ENCODE results near the gene PITHD1.
"Not testable (repeated sequence)": the region's sequence is repeated elsewhere in the genome, so short reads cannot be mapped to it uniquely, and the experiment has no call there.

The PITHD1 gene

GRCh38 chr1:23774174-23774880 is 3.9 kb upstream of the PITHD1 start:
- no peak for DNase-seq

- no peak for DNase-seq
Measured at GRCh38 chr1:23776217-23776616, 2.0 kb upstream of the PITHD1 start.

DNA sequence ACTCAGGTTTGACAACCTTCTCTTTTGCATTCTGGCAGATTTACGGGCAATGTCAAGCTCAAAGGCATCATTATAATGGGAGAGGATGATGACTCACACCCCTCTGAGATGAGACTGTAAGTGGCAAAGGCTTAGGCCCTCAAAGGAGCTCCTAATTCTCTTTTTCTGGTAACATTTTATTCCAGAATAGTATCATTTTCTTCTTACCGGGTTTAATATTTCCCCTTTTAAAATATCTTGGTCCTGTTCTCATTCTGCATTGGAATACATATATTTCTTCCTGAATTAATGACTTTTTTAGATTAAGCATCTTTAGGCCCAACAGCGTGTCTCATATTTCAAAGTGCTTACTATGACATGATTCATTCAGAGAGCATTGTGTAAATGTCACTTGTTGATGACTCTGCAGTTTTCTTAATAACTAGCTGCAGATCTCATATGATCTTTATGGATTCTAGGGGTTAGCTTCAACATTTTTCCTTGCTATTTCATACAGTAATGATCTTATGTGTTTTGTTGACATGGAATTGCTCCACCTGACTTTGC is 1.7 kb downstream of the PITHD1 start:
- no peak for DNase-seq

- DNase-seq: not testable (repeated sequence)
Measured at GRCh38 chr1:23783141-23783540, 4.9 kb downstream of the PITHD1 start.

DNA sequence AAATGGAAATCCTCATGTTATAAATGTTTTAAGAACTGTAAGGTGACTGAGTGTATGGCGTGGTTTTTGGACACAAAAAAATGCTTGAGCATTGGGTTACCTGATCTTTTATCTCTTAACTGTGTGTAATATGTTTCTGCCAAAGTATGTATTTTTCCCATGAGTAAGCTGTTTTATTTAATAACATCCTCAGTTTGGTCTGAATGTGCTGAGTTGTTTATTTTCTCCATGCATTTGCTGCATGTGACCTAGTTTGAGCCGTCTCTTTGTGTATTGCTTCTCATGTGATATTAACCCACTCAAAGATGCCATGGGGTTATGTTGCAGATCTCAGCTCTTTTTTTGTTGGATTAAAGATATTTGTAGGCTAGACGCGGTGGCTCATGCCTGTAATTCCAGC is 6.6 kb downstream of the PITHD1 start:
- DNase-seq: no peak

- DNase-seq: no peak
Measured at GRCh38 chr1:23787701-23788100, 9.5 kb downstream of the PITHD1 start.

- no peak for DNase-seq
Measured at GRCh38 chr1:23788695-23789094, 10.5 kb downstream of the PITHD1 start.

DNA sequence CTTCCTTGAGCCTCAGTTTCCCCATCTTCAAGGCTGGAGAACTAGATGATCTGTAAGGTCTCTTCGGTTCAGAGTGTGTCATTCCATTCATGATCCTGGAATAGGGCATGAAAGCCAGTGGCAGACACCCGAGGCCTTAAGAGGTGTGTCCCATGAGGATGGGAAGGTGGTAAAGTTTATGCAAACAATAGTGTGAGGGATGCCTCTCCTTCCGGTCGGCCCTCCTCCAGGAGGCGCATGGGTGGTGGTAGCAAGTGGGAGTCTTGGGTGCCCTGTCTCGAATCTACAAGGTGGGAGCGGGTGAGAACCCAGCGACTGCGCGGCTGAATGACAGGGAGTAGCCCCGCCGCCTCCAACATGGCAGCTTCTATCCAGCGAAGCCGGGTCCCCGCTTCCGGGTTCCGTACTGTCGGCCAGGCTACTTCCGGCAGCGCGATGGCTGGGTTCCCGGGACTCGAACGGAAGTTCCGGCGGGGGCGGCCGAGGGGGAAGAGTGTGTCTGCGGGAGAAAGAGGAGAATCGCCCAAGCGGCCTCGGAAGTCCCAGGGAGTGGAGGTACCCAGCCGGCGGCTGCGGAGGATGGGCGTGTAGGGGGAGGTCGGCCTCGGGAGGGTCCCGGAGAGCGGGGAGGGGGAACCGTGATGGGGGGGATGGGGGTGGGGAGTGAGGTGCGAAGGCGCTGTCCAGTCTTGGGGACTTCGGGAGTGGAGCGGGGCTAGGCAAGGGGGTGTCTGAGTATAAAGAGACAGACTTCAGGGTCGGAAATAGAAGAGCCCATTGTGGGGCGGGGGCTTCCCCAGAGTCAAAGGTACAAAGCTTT is 12.7 kb downstream of the PITHD1 start, which contains the start of gene LYPLA2:
Gene LYPLA2, plus strand, starts transcription at position 450 of the 820 bp plus-strand sequence. CDS start 1,538 bp downstream, outside the sequence.
- DNase-seq: peak; percentile 78

GRCh38 chr1:23791516-23792047 is 13.4 kb downstream of the PITHD1 start:
- DNase-seq: no peak

DNA sequence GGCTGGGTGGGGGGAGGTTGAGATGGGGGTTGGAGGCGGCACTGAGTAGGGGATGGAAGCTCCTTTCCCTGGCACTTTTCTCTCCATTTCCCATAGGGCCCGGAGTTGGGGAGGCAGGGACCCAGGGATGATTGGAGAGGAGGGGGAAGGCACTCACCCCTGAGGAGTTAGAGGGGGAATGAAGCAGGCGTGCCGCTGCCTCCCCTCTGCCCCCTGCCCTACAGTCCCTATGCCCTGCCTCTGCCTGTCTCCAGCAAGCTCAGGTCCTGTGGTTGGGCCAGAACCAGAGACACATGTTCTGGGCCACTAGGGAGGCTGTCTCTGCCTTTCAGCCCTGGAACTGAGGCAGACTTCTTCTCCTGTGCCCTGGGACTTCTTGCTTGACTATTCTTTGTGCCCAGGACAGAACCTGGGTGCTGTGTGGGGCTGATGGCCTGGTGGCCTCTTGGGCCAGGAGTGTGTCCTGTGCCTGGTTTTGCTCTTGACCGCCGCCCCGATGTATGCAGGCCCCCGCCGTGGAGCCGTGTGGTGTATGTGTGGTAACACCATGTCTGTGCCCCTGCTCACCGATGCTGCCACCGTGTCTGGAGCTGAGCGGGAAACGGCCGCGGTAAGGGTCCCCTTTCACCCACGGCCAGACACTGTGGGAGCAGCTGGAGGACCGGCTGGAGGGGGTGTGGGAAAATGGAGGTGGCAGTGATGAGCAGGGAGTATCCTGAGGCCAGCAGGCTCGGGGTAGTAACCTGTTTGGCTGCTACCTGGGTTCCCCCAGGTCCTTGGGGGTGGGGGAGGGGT is 14.1 kb downstream of the PITHD1 start:
- DNase-seq: no peak

DNA sequence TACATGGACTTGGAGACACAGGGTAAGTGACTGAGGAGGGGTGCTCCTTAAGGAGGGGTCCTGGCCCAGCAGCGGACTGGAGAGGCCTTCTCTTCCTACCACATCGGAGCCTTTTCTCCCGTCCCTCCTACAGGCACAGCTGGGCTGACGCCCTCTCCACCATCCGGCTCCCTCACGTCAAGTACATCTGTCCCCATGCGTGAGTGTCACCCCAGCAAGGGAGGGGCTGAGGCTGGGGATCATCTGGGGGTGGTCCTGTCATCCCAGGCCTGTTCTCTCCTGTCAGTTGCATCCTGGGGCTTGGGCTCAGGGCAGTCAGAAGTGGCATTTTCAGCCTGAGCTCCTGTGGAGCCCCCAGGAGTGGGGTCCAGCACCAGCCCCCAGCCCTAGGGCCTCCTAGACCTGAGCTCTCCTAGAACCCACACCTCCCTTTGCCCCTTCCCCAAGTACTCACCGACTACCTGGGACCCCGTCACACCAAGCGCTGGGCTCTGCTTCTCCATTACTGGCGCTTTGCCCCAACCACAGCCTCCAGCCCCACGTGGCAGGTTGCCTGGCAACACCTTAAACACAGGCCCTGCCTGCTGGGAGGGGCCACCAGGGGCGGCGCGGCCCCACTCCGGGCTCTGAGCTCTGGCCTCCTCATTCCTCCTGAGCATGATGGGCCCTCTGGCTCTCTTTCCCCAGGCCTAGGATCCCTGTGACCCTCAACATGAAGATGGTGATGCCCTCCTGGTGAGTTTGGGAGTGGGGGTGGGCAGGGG is 15.0 kb downstream of the PITHD1 start:
- DNase-seq: no peak

- no peak for DNase-seq
Measured at GRCh38 chr1:23793861-23794731, 15.9 kb downstream of the PITHD1 start.

DNA sequence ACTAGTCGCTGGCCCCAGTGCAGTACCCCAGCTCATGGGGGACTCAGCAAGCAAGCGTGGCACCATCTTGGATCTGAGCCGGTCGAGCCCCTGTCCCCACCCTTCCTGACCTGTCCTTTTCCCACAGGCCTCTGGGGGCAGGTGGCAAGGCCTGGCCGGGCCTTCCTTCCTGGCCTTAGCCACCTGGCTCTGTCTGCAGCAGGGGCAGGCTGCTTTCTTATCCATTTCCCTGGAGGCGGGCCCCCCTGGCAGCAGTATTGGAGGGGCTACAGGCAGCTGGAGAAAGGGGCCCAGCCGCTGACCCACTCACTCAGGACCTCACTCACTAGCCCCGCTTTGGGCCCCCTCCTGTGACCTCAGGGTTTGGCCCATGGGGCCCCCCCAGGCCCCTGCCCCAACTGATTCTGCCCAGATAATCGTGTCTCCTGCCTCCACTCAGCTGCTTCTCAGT is 16.5 kb downstream of the PITHD1 start:
- not testable (repeated sequence) for DNase-seq

- no peak for DNase-seq
Measured at GRCh38 chr1:23795676-23796465, 17.7 kb downstream of the PITHD1 start.

DNA sequence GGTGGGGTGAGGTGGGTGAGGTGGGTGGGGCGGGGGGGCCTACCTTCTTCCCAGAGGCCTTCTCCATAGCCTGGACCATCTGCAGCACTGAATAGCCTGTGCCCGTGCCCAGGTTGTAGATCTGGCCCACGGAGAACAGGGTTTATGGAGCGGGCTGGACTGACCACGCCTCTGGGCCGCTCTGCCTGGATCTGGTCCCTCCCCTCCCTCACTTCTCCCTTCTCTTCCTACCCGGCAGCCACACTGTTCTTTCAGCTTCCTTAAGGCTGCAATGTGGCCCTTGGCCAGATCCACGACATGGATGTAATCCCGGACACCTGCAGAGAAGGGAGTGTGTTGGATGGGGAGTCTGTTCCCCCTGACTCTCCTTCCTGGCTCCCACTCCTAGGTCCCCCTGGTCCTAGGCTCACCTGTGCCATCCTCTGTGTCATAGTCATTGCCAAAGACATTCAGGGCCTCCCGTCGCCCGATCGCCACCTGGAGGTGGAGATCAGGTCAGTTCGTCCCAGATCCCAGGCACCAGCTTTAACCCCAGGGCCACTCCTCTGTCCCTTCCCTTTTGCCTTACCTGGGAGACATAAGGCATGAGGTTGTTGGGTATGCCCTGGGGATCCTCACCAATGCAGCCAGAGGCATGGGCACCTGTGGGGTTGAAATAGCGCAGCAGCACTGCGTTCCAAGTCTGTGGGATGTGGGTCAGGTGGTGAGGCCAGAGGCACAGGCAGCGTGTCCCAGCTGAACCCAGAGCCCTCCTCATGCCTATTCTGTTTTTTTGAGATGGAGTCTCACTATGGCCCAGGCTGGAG is 18.5 kb downstream of the PITHD1 start:
- DNase-seq: no peak

GRCh38 chr1:23797478-23798448 is 19.5 kb downstream of the PITHD1 start:
- no peak for DNase-seq

DNA sequence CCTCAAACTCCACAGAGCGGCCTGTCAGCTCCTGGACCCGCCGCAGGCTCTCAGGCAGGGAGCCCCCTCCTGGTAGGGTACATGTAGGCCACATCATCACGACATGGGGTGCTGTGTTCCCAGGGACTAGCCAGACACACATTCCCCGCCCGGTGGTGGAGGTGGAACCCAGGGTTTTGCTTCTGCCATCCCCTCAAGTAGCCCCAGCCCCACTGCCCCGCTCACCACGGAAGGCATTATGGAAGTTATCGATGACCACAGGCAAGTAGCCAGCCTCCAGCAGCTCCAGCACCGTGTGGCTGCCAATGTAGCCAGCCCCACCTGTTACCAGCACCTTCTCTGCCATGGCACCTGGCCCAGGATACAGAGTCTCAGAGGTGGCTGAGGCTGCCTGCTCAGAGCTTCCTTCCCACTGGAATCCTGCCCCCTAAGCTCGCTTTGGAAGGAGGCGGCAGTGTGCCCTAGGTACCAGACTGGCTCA is 20.5 kb downstream of the PITHD1 start:
- no peak for DNase-seq

DNA sequence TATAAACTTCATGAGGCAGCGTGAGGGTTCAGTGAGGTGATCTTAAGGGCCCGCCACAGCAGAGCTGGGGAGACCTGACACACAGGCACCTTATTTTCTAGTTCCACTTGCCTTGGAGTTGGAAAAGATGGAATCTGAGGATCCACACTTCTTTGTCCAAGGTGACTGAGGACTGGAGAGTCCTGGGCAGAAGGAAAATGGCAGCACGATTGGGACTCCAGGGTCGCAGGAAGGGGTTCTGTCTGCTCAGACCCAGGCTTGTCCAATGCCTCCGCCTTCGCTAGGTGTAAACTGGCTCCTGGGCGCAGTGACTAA is 21.0 kb downstream of the PITHD1 start:
- DNase-seq: no peak

Data from activated CD4-positive, alpha-beta T cell treated with anti-CD3 and anti-CD28 coated beads, Interleukin-2, amount 50 U/mL, for 4 hours (primary cell).